LNCAP (cell line): ENCODE data around the gene LANCL3.

ENCODE experiments used
- CTCF ChIP-seq: fragments of 450-650 bp; IDR thresholded peaks from 2 replicates; pipeline ENCODE4 v1.5.1; 2017; ENCODE audit warnings: mild to moderate bottlenecking

The LANCL3 gene

GRCh38 chrX:37726346-37726745 lies 154.9 kb downstream of the LANCL3 start:
- no peak for TF ChIP-seq CTCF
